NK-92 (cell line): ENCODE measurements around the gene IGFBPL1.
"Not testable (repeated sequence)": the region's sequence is repeated elsewhere in the genome, so short reads cannot be mapped to it uniquely, and the experiment has no call there.

Experiments
- DNase-seq: peaks from one replicate; lab custom pipeline; 2025; ENCODE audit not compliant: unreplicated experiment; lab: John Stamatoyannopoulos, UW

Gene IGFBPL1

GRCh38 chr9:38423973-38424843 is at the start of gene IGFBPL1:
IGFBPL1 (minus strand) TSS chr9:38424454; CDS start chr9:38424424, 30 bp downstream.
- DNase-seq: no peak

GRCh38 chr9:38472583-38473249 is 48.5 kb upstream of the IGFBPL1 start:
- DNase-seq: not testable (repeated sequence)

- DNase-seq: no peak
Observed at GRCh38 chr9:38467404-38467803, 43.1 kb upstream of the IGFBPL1 start.

GRCh38 chr9:38453835-38454234 is 29.6 kb upstream of the IGFBPL1 start:
- DNase-seq: no peak

GRCh38 chr9:38451162-38451561 is 26.9 kb upstream of the IGFBPL1 start:
- no peak for DNase-seq

- DNase-seq: no peak
Observed at GRCh38 chr9:38447703-38448102, 23.4 kb upstream of the IGFBPL1 start.

GRCh38 chr9:38445154-38446043 is 21.1 kb upstream of the IGFBPL1 start:
- no peak for DNase-seq

GRCh38 chr9:38443597-38443996 is 19.3 kb upstream of the IGFBPL1 start:
- DNase-seq: no peak

- no peak for DNase-seq
Observed at GRCh38 chr9:38443181-38443580, 18.9 kb upstream of the IGFBPL1 start.

GRCh38 chr9:38442473-38443096 is 18.3 kb upstream of the IGFBPL1 start:
- no peak for DNase-seq

- DNase-seq: no peak
Observed at GRCh38 chr9:38441347-38442085, 17.3 kb upstream of the IGFBPL1 start.

- no peak for DNase-seq
Observed at GRCh38 chr9:38440516-38440915, 16.3 kb upstream of the IGFBPL1 start.

GRCh38 chr9:38439916-38440301 is 15.7 kb upstream of the IGFBPL1 start:
- no peak for DNase-seq

GRCh38 chr9:38439291-38439915 is 15.1 kb upstream of the IGFBPL1 start:
- no peak for DNase-seq

GRCh38 chr9:38437193-38437823 is 13.1 kb upstream of the IGFBPL1 start:
- DNase-seq: no peak

- DNase-seq: no peak
Observed at GRCh38 chr9:38436708-38437107, 12.5 kb upstream of the IGFBPL1 start.

GRCh38 chr9:38435521-38435920 is 11.3 kb upstream of the IGFBPL1 start:
- DNase-seq: no peak

- DNase-seq: no peak
Observed at GRCh38 chr9:38434853-38435252, 10.6 kb upstream of the IGFBPL1 start.

GRCh38 chr9:38434365-38434764 is 10.1 kb upstream of the IGFBPL1 start:
- no peak for DNase-seq
